H1 (cell line): ENCODE data around the gene ADD2. TPM values are rescaled to one million over a fixed set of nuclear protein-coding genes. Genes with fewer than 3 reads are reported as not detected.

Experiments used
- CTCF ChIA-PET: fragments of 300-600 bp; sonication (Branson Sonifier 250); formaldehyde crosslinking; loops from one replicate; lab custom pipeline; 2021; ENCODE audit not compliant: partially characterized antibody; lab: Charles Lee
- POLR2A ChIA-PET: fragments of 300-600 bp; sonication (Branson Sonifier 250); formaldehyde crosslinking; loops from one replicate; lab custom pipeline; 2021; ENCODE audit warnings: inconsistent platforms; ENCODE audit not compliant: partially characterized antibody; lab: Charles Lee
- DNase-seq, 2 experiments: peaks; one replicate each; pipeline versions ENCODE4 v3.0.0 to v3.0.0-alpha.2; 2010 to 2022; ENCODE audit warnings: low spot score in 2 of 2, low read depth in 1 of 2, mixed read lengths in 1 of 2
- FAIRE-seq: peaks from 2 replicates; lab custom pipeline; 2011; peaks lifted over from hg19 to GRCh38; lab: Jason Lieb, UNC
- H2AFZ ChIP-seq: 2 replicates; pipeline ENCODE4 v1.8.1; 2012; ENCODE audit warnings: low read length, inconsistent platforms
- H2AK5ac ChIP-seq: 2 replicates; pipeline ENCODE4 v1.6.1; 2013; ENCODE audit warnings: low read depth, low read length
- H2BK120ac ChIP-seq: replicated peaks from 2 replicates; pipeline ENCODE3; 2013; ENCODE audit warnings: low read depth, low read length, inconsistent platforms
- H2BK12ac ChIP-seq: 2 replicates; pipeline ENCODE4 v1.6.1; 2013; ENCODE audit warnings: low read depth, low read length
- H2BK15ac ChIP-seq: 2 replicates; pipeline ENCODE4 v1.6.1; 2013; ENCODE audit warnings: low read length
- H2BK20ac ChIP-seq: 2 replicates; pipeline ENCODE4 v1.6.1; 2013; ENCODE audit warnings: low read length
- H2BK5ac ChIP-seq: 2 replicates; pipeline ENCODE4 v1.6.1; 2013; ENCODE audit warnings: low read depth, low read length
- H3K14ac ChIP-seq: 2 replicates; pipeline ENCODE4 v1.6.1; 2013; ENCODE audit warnings: inconsistent platforms; ENCODE audit not compliant: insufficient read length
- H3K18ac ChIP-seq: 2 replicates; pipeline ENCODE4 v1.6.1; 2013; ENCODE audit warnings: low read length; ENCODE audit errors: extremely low read depth
- H3K23ac ChIP-seq: 2 replicates; pipeline ENCODE4 v1.6.1; 2013; ENCODE audit warnings: inconsistent platforms; ENCODE audit not compliant: insufficient read length
- H3K23me2 ChIP-seq: 2 replicates; pipeline ENCODE4 v1.6.1; 2013; ENCODE audit warnings: low read depth, low read length
- H3K27ac ChIP-seq: 2 replicates; pipeline ENCODE4 v1.6.1; 2011; ENCODE audit warnings: low read depth, low read length, inconsistent platforms
- H3K27me3 ChIP-seq, 4 experiments: replicated peaks in 1 of 4; 1 replicate in 1 of 4; 2 replicates in 3 of 4; pipeline versions ENCODE4 v1.6.1 to v1.8.1; 2011 to 2013; ENCODE audit warnings: low read length in 3 of 4, mild to moderate bottlenecking in 3 of 4, inconsistent platforms in 2 of 4, mixed read lengths in 2 of 4, moderate library complexity in 1 of 4; ENCODE audit not compliant: control insufficient read depth in 3 of 4, insufficient read depth in 3 of 4; ENCODE audit errors: extremely low read depth in 1 of 4
- H3K36me3 ChIP-seq, 4 experiments: 2 replicates each; pipeline versions ENCODE4 v1.6.1 to v1.8.1; 2011 to 2013; ENCODE audit warnings: mild to moderate bottlenecking in 4 of 4, low read length in 3 of 4, moderate library complexity in 2 of 4, control low read depth in 1 of 4, inconsistent platforms in 1 of 4; ENCODE audit not compliant: insufficient read depth in 4 of 4, control insufficient read depth in 2 of 4
- H3K4ac ChIP-seq: replicated peaks from 2 replicates; pipeline ENCODE3; 2013; ENCODE audit warnings: low read length, low read depth, mixed read lengths, inconsistent platforms; ENCODE audit not compliant: insufficient read length
- H3K4me1 ChIP-seq, 4 experiments: replicated peaks in 1 of 4; 1 replicate in 1 of 4; 2 replicates in 3 of 4; pipeline versions ENCODE4 v1.6.1 to v1.8.1; 2011 to 2013; ENCODE audit warnings: low read length in 3 of 4, inconsistent platforms in 2 of 4, mixed read lengths in 1 of 4; ENCODE audit not compliant: insufficient read depth in 4 of 4, control insufficient read depth in 3 of 4
- H3K4me2 ChIP-seq, 2 experiments: 2 replicates each; pipeline versions ENCODE4 v1.6.1 to v1.8.1; 2011 to 2013; ENCODE audit warnings: low read depth in 2 of 2, low read length in 2 of 2, control low read depth in 1 of 2, inconsistent platforms in 1 of 2, mild to moderate bottlenecking in 1 of 2; ENCODE audit not compliant: insufficient read depth in 1 of 2
- H3K4me3 ChIP-seq, 4 experiments: fragments of 200-600, 300-600 bp in 1 of 4; sonication (generic), shearing (Covaris generic), sonication (Bioruptor Twin) in 1 of 4; 2 replicates each; pipeline versions ENCODE4 v1.5.1 to v1.8.1; 2011 to 2016; ENCODE audit warnings: low read length in 4 of 4, low read depth in 3 of 4, control low read depth in 2 of 4, inconsistent platforms in 2 of 4, mild to moderate bottlenecking in 2 of 4, mixed read lengths in 1 of 4, moderate library complexity in 1 of 4; ENCODE audit not compliant: insufficient read depth in 2 of 4; ENCODE audit errors: extremely low read depth in 1 of 4
- H3K56ac ChIP-seq: replicated peaks from 2 replicates; pipeline ENCODE3; 2013; ENCODE audit warnings: low read depth, mild to moderate bottlenecking, mixed read lengths, low read length, inconsistent platforms; ENCODE audit not compliant: insufficient read length
- H3K79me1 ChIP-seq: 2 replicates; pipeline ENCODE4 v1.6.1; 2013; ENCODE audit warnings: low read depth, low read length, control low read depth
- H3K79me2 ChIP-seq, 2 experiments: 2 replicates each; pipeline versions ENCODE4 v1.6.1 to v1.8.1; 2012 to 2013; ENCODE audit warnings: low read length in 2 of 2, mild to moderate bottlenecking in 2 of 2, inconsistent platforms in 1 of 2; ENCODE audit not compliant: insufficient read depth in 2 of 2, control insufficient read depth in 1 of 2
- H3K9ac ChIP-seq, 4 experiments: replicated peaks in 1 of 4; 1 replicate in 1 of 4; 2 replicates in 3 of 4; pipeline versions ENCODE4 v1.6.1 to v1.8.1; 2011 to 2013; ENCODE audit warnings: low read depth in 3 of 4, low read length in 3 of 4, control low read depth in 2 of 4, mild to moderate bottlenecking in 2 of 4, moderate library complexity in 2 of 4, inconsistent platforms in 1 of 4; ENCODE audit errors: extremely low read depth in 1 of 4
- H3K9me3 ChIP-seq, 2 experiments: 2 replicates each; pipeline versions ENCODE4 v1.6.1 to v1.8.1; 2012 to 2013; ENCODE audit warnings: mild to moderate bottlenecking in 2 of 2, moderate library complexity in 2 of 2, control low read depth in 1 of 2, inconsistent platforms in 1 of 2, low read depth in 1 of 2, low read length in 1 of 2, mixed read lengths in 1 of 2; ENCODE audit not compliant: insufficient read depth in 2 of 2
- H4K20me1 ChIP-seq, 2 experiments: replicated peaks in 1 of 2; 2 replicates each; pipeline versions ENCODE3 to v1.8.1; 2011 to 2013; ENCODE audit warnings: inconsistent platforms in 2 of 2, low read length in 2 of 2, mild to moderate bottlenecking in 1 of 2; ENCODE audit not compliant: insufficient read depth in 2 of 2, control insufficient read depth in 1 of 2
- H4K5ac ChIP-seq: 2 replicates; pipeline ENCODE4 v1.6.1; 2013; ENCODE audit warnings: low read length, low read depth, mixed read lengths, inconsistent platforms; ENCODE audit not compliant: insufficient read length
- H4K8ac ChIP-seq: 2 replicates; pipeline ENCODE4 v1.8.0; 2013; ENCODE audit warnings: mild to moderate bottlenecking, moderate library complexity, low read length, inconsistent platforms; ENCODE audit not compliant: insufficient read depth; ENCODE audit errors: extremely low read depth
- H4K91ac ChIP-seq: replicated peaks from 2 replicates; pipeline ENCODE3; 2013; ENCODE audit warnings: low read length, mixed read lengths, inconsistent platforms; ENCODE audit not compliant: insufficient read length
- KDM5A ChIP-seq: fragments of 200-600 bp; IDR thresholded peaks from 2 replicates; pipeline ENCODE4 v1.7.1; 2012; ENCODE audit warnings: mild to moderate bottlenecking, low read length, inconsistent platforms, mixed read lengths
- SIN3A ChIP-seq, 2 experiments: IDR thresholded peaks in 1 of 2; conservative IDR thresholded peaks in 1 of 2; 2 replicates each; pipeline ENCODE4 v1.6.1; 2011 to 2012; ENCODE audit warnings: low read length in 2 of 2, improper control_type of control experiment in 1 of 2, low read depth in 1 of 2, mild to moderate bottlenecking in 1 of 2
- WGBS, 2 experiments: shearing (Covaris generic) in 1 of 2; methylation state at CpG; one replicate each; pipeline versions ENCODE4 v1.1.6 to v1.1.7; 2013 to 2015; ENCODE audit warnings: low lambda C conversion rate in 2 of 2, mixed read lengths in 2 of 2, inconsistent platforms in 1 of 2, low coverage in 1 of 2, missing lambda C conversion rate in 1 of 2; ENCODE audit not compliant: insufficient replicate concordance in 2 of 2, insufficient coverage in 1 of 2, insufficient read length in 1 of 2; ENCODE audit errors: extremely low coverage in 1 of 2, missing lambda C conversion rate in 1 of 2; 5-methylcytosine and 5-hydroxymethylcytosine counted together
- polyA plus RNA-seq, 7 experiments: library from polyadenylated mRNA; depleted of rRNA in 3 of 7; stranded (reverse) in 5 of 7; unstranded in 2 of 7; fragments of >200 nt in 5 of 7; fragments of 200-250 nt in 2 of 7; gene quantifications; 1 replicate in 5 of 7; 2 replicates in 1 of 7; 4 replicates in 1 of 7; pipeline versions ENCODE4 v1.2.1 to v1.2.3, GENCODE V29; 2011 to 2013; ENCODE audit warnings: missing spikeins in 2 of 7, mixed read lengths in 2 of 7
- total RNA-seq: library from RNA; stranded (reverse); fragmentation: NEBNext Ultra II Directional; extraction: Animal tissue kit (Norgen Biotek cat#: 25700); gene quantifications from 2 replicates; pipeline ENCODE4 v1.2.1, GENCODE V29; 2021

ADD2 gene
- total and polyA plus RNA-seq, 2 of the 8 experiments (the other 6 are each of a cell fraction or from before 2014, with no cell fraction given), result 58.5 to 170 TPM

DNA sequence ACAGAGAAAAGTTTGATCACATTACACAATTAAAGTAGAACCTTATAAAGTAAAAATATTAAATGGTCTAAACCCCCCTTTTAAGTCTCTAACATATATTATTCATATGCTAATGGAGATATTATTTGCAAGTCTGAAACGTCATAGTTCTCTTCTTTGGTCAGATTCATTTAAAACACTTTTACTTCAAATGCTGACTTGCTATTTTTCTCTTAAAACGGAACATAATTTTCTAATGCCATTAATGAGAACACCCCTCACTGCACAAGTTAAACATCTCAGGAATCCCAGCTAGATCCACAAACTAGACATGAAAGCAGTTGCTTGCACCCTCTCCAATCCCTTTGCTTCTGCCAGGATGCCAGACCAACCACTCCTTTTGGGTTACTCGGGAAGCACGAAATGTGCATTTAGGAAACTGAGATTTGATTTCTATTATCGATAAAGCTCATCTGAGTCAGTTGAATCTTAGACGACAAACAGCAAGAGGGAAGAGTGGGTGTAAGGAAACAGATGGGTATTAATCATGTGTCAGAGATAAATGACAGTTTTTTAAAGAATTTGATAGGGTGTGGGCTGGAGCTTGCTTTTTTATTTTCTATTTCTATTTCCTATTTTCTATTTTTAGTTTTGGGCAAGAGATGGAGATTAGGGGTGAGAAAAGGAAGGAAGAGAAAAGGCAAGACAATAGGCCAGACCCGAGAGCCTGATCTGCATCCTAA, 1.5 kb downstream of the ADD2 start:
- WGBS, 2 experiments, result 7% methylated on average over 6 of the region's 7 CpGs; no CpG with 5 or more reads in 1 of the 2 experiments

More for the DNA sequence above, 1.5 kb downstream of the ADD2 start:
- Histone ChIP-seq H3K4me1 (peaks cover 8 to 25% (median 16%) of the 10 kb centered on the region in 4 experiments; a peak in 6 of 7 replicates), H3K56ac (peak overlapping the region; percentile 80), H3K79me1 (0 out of 2 replicates have a peak, but pooled peaks cover 3% of the 10 kb centered on the region), H3K23ac (no peak overlapping the region), H4K91ac (peak overlapping the region; percentile 98), H4K20me1 (peaks cover 4 to 5% of the 10 kb centered on the region in 2 experiments), H2BK120ac (peak overlapping the region; percentile 98), H2BK12ac (peak overlapping the region; percentile 72; the same call in 1 of the 2 replicates), H2BK20ac (peak overlapping the region; percentile 96; the same call in 1 of the 2 replicates), H3K79me2 (peaks cover 23 to 54% of the 10 kb centered on the region in 2 experiments), H2AK5ac (peak overlapping the region; percentile 84; the same call in 1 of the 2 replicates), H3K9ac (peak overlapping the region; percentile 56 to 82 (median 74); a peak in 6 of 7 replicates), H3K4me3 (peak overlapping the region; percentile 67 to 86 (median 84)), H2BK5ac (peak overlapping the region; percentile 95; the same call in 1 of the 2 replicates), H3K14ac (peak overlapping the region; percentile 94), H3K36me3 (no peaks in the 10 kb centered on the region), H4K5ac (peak overlapping the region; percentile 92), H4K8ac (no peak overlapping the region), H3K27ac (peak overlapping the region; percentile 58; the same call in 1 of the 2 replicates), H3K18ac (peak overlapping the region; percentile 97), H3K27me3 (no peaks in the 10 kb centered on the region), H3K4ac (peak overlapping the region; percentile 99), H3K23me2 (peaks cover 3% of the 10 kb centered on the region), H2AFZ (no peak overlapping the region), H3K9me3 (no peaks in the 10 kb centered on the region), H2BK15ac (no peak overlapping the region), H3K4me2 (peak overlapping the region; percentile 94 to 96)
- TF ChIP-seq SIN3A (conservative IDR thresholded peaks at IDR 0.05 in 1 of 2, IDR thresholded peaks at IDR 0.05 in 1 of 2; ENCODE audit: low read depth in 1 of 2, low read length in 2 of 2) (0 out of 4 replicates have a peak, but pooled peaks of 1 of the 2 experiments have one; percentile 37), KDM5A (no peak)
- ChIA-PET POLR2A (interaction anchor here (0.7 to 2.1 kb wide), 4 partner anchors 12 to 77 kb away, joined by 3 to 7 read pairs (median 4); no protein-coding TSS in a partner anchor), CTCF (interaction anchor here (0.6 to 1.2 kb wide), 7 partner anchors 18 to 605 kb away, joined by 3 to 5 read pairs (median 3); no protein-coding TSS in a partner anchor)
- FAIRE-seq, result peak; percentile 85
- no peak for DNase-seq
